Heart right ventricle (tissue), 16 donors: ENCODE measurements around the gene OR14A2. TPM values are rescaled to one million over a fixed set of nuclear protein-coding genes. Genes with fewer than 3 reads are reported as not detected.

ENCODE experiments used
- ATAC-seq, 8 donors: fragments of 200-7000 bp; cut with Tn5 transposase; one replicate each; pipeline ENCODE4 v1.9.1; 2020; ENCODE audit warnings: mild to moderate bottlenecking in 8 of 8, moderate library complexity in 8 of 8, moderate number of reproducible peaks in 1 of 8
- DNase-seq, 2 donors: peaks; one replicate each; pipeline ENCODE4 v3.0.0-alpha.2; 2020
- H3K27ac ChIP-seq, 10 donors: fragments of 200-600 bp; sonication (generic) in 2 of 10; one replicate each; pipeline versions ENCODE4 v1.5.0 to v1.8.0; 2020 to 2022; ENCODE audit warnings: mild to moderate bottlenecking in 3 of 10
- H3K27me3 ChIP-seq, 7 donors: fragments of 200-600 bp; one replicate each; pipeline ENCODE4 v1.8.0; 2021 to 2022; ENCODE audit warnings: mild to moderate bottlenecking in 2 of 7
- H3K36me3 ChIP-seq, 9 donors: fragments of 200-600 bp; sonication (generic) in 1 of 9; one replicate each; pipeline versions ENCODE4 v1.5.0 to v1.8.0; 2020 to 2022; ENCODE audit warnings: mild to moderate bottlenecking in 2 of 9
- H3K4me1 ChIP-seq, 9 donors: fragments of 200-600 bp; sonication (generic) in 1 of 9; one replicate each; pipeline versions ENCODE4 v1.5.0 to v1.8.0; 2020 to 2022; ENCODE audit warnings: mild to moderate bottlenecking in 4 of 9
- H3K4me3 ChIP-seq, 10 donors: fragments of 200-600 bp; sonication (generic) in 2 of 10; one replicate each; pipeline versions ENCODE4 v1.5.0 to v1.8.0; 2020 to 2022; ENCODE audit warnings: mild to moderate bottlenecking in 7 of 10, moderate library complexity in 2 of 10
- H3K9me3 ChIP-seq, 11 donors: fragments of 200-600 bp in 10 of 11; sonication (generic) in 2 of 11; one replicate each; pipeline versions ENCODE4 v1.5.0 to v1.8.0; 2013 to 2022; ENCODE audit warnings: mild to moderate bottlenecking in 2 of 11, control low read depth in 1 of 11, moderate library complexity in 1 of 11
- WGBS, 2 donors: extraction: QIAGEN DNeasy Blood & Tissue Kit; methylation state at CpG; one replicate each; pipeline ENCODE4 v1.1.7; 2013; ENCODE audit warnings: inconsistent platforms in 1 of 2; 5-methylcytosine and 5-hydroxymethylcytosine counted together
- intact Hi-C, 10 donors: fragments of 100-400 bp; cut with DNase I; formaldehyde crosslinking; loops; one replicate each; pipeline versions ENCODE4 v1.11.1 to v1.14.2; 2022
- polyA plus RNA-seq, 2 donors: library from polyadenylated mRNA; stranded (reverse); fragments of 200-250 nt; gene quantifications; one replicate each; pipeline ENCODE4 v1.2.3, GENCODE V29; 2013
- total RNA-seq, 10 donors: library from RNA; stranded (reverse); fragmentation: NEBNext Ultra II Directional in 3 of 10; extraction: Animal tissue kit (Norgen Biotek cat#: 25700) in 3 of 10; gene quantifications; one replicate each; pipeline versions ENCODE4 v1.2.1 to v1.2.4, GENCODE V29; 2021 to 2023
- TF ChIP-seq, protein P1 (sequence below), 9 donors: fragments of 200-600 bp; sonication (generic) in 2 of 9; IDR thresholded peaks; one replicate each; pipeline versions ENCODE4 v1.5.0 to v1.8.0; 2021 to 2022; ENCODE audit warnings: antibody characterized with exemption in 9 of 9, mild to moderate bottlenecking in 5 of 9, moderate library complexity in 1 of 9
- donor health status: Arrhythmogenic right ventricular cardiomyopathy.
- donor health status: ischemic (EF 13 %, LVEDD 7.1; RV severe dilation, severe dysfunction).
- donor health status: healthy with polysubstance abuse.
- donor health status: DM: no; HTN: yes; CAD: no.
- donor health status: DM: no; HTN: no; CAD: no.
- donor health status: ischemic (EF 25% LVEDD 6.9; RV normal size, moderate dysfunction).
- donor health status: ischemic (EF 25% LVEDD 5.7; RV mildly dilated, moderate dysfunction).
- donor health status: healthy.
- donor health status: DM: yes; HTN: yes; CAD: no.
- donor health status: Ischemic cardiomyopathy.
- donor health status: ischemic (EF 35%, LVEDD 5.7; RV mildly dilated, moderate dysfunction).
- donor health status: nonischemic (EF 11% LVEDD 7.7; RV severe dilation, severe dysfunction).
- donor health status: DM: yes; HTN: yes; CAD: no.
- donor health status: PGD.
- donor health status: ischemic (EF 29% LVEDD 5.4; RV normal size, mild dysfunction).
- donor health status: nonischemic (EF 23%, LVEDD 6.1; RV moderate dilation, normal function).

Gene OR14A2
- total and polyA plus RNA-seq, 12 donors: not detected

GRCh38 chr1:247679639-247680038 lies 68.3 kb downstream of the OR14A2 start, which contains the start of gene OR13G1:
Gene OR13G1 (minus strand): TSS chr1:247679739. CDS start chr1:247673041, 6,698 bp downstream.
- H3K36me3 ChIP-seq: no peaks in the 10 kb centered on the region
- no peak within 1 kb of the TSS for H3K27ac ChIP-seq
- intact Hi-C loops: no loop called here
- H3K4me1 ChIP-seq: no peaks in the 10 kb centered on the region
- H3K27me3 ChIP-seq: no peaks in the 10 kb centered on the region
- H3K9me3 ChIP-seq: peaks cover 0 to 3% (median 0%) of the 10 kb centered on the region in 11 donors
- TF ChIP-seq, protein P1, sequence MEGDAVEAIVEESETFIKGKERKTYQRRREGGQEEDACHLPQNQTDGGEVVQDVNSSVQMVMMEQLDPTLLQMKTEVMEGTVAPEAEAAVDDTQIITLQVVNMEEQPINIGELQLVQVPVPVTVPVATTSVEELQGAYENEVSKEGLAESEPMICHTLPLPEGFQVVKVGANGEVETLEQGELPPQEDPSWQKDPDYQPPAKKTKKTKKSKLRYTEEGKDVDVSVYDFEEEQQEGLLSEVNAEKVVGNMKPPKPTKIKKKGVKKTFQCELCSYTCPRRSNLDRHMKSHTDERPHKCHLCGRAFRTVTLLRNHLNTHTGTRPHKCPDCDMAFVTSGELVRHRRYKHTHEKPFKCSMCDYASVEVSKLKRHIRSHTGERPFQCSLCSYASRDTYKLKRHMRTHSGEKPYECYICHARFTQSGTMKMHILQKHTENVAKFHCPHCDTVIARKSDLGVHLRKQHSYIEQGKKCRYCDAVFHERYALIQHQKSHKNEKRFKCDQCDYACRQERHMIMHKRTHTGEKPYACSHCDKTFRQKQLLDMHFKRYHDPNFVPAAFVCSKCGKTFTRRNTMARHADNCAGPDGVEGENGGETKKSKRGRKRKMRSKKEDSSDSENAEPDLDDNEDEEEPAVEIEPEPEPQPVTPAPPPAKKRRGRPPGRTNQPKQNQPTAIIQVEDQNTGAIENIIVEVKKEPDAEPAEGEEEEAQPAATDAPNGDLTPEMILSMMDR (IDR thresholded peaks at IDR 0.05): no peak
- H3K4me3 ChIP-seq: no peak within 1 kb of the TSS
- ATAC-seq (no peak), DNase-seq (no peak)
- 69 to 83% methylated on average over 1 of the region's 1 CpG for whole genome bisulfite sequencing, 2 donors

Other genes starting within 250 kb of the OR14A2 start
- gene OR2C3, start 211.7 kb downstream of the OR14A2 start, total RNA-seq: under 1 TPM in 1 of 10 donors, not detected in 9; 0.02 TPM
- under 1 TPM in 1 of 2 donors, not detected in 1; under 0.01 TPM for gene OR2C3, start 211.7 kb downstream of the OR14A2 start, polyA plus RNA-seq
- under 1 TPM in 3 of 10 donors, not detected in 7; 0.05 to 0.44 (median 0.22) TPM for gene GCSAML, start 199.0 kb downstream of the OR14A2 start, total RNA-seq
- under 1 TPM in 1 of 2 donors, not detected in 1; under 0.01 TPM for gene GCSAML, start 199.0 kb downstream of the OR14A2 start, polyA plus RNA-seq
- not detected for gene OR2G2, start 159.8 kb downstream of the OR14A2 start, total RNA-seq
- not detected for gene OR2G2, start 159.8 kb downstream of the OR14A2 start, polyA plus RNA-seq
- not detected for gene OR2G3, start 142.6 kb downstream of the OR14A2 start, total RNA-seq
- not detected for gene OR2G3, start 142.6 kb downstream of the OR14A2 start, polyA plus RNA-seq
- not detected for gene OR13G1, start 68.4 kb downstream of the OR14A2 start, total RNA-seq
- not detected for gene OR13G1, start 68.4 kb downstream of the OR14A2 start, polyA plus RNA-seq
- not detected for gene OR6F1, start 31.5 kb downstream of the OR14A2 start, total RNA-seq
- gene OR6F1, start 31.5 kb downstream of the OR14A2 start, polyA plus RNA-seq: not detected
- not detected for gene OR14K1, start 9.5 kb downstream of the OR14A2 start, total RNA-seq
- gene OR14K1, start 9.5 kb downstream of the OR14A2 start, polyA plus RNA-seq: not detected
- not detected for gene OR1C1, start 12.4 kb upstream of the OR14A2 start, total RNA-seq
- not detected for gene OR1C1, start 12.4 kb upstream of the OR14A2 start, polyA plus RNA-seq
- gene OR14A16, start 76.0 kb upstream of the OR14A2 start, total RNA-seq: not detected
- not detected for gene OR14A16, start 76.0 kb upstream of the OR14A2 start, polyA plus RNA-seq
- not detected for gene OR11L1, start 93.8 kb upstream of the OR14A2 start, total RNA-seq
- not detected for gene OR11L1, start 93.8 kb upstream of the OR14A2 start, polyA plus RNA-seq
- under 1 TPM in 9 of 10 donors, not detected in 1; 0.09 to 0.85 (median 0.33) TPM for gene TRIM58, start 109.0 kb upstream of the OR14A2 start, total RNA-seq
- under 1 TPM in 1 of 2 donors, not detected in 1; 0.06 TPM for gene TRIM58, start 109.0 kb upstream of the OR14A2 start, polyA plus RNA-seq
- under 1 TPM in 1 of 10 donors, not detected in 9; 0.26 TPM for gene OR2W3, start 147.4 kb upstream of the OR14A2 start, total RNA-seq
- under 1 TPM in 1 of 2 donors, not detected in 1; 0.06 TPM for gene OR2W3, start 147.4 kb upstream of the OR14A2 start, polyA plus RNA-seq
- gene OR2T8, start 172.1 kb upstream of the OR14A2 start, total RNA-seq: not detected
- gene OR2T8, start 172.1 kb upstream of the OR14A2 start, polyA plus RNA-seq: not detected
- gene OR2AJ1, start 176.7 kb upstream of the OR14A2 start, total RNA-seq: not detected
- gene OR2AJ1, start 176.7 kb upstream of the OR14A2 start, polyA plus RNA-seq: not detected
- gene OR2L8, start 200.7 kb upstream of the OR14A2 start, total RNA-seq: not detected
- not detected for gene OR2L8, start 200.7 kb upstream of the OR14A2 start, polyA plus RNA-seq
- not detected for gene OR2AK2, start 217.1 kb upstream of the OR14A2 start, total RNA-seq
- gene OR2AK2, start 217.1 kb upstream of the OR14A2 start, polyA plus RNA-seq: not detected